ENCODE data around the gene ZNF784.

Gene ZNF784, protein sequence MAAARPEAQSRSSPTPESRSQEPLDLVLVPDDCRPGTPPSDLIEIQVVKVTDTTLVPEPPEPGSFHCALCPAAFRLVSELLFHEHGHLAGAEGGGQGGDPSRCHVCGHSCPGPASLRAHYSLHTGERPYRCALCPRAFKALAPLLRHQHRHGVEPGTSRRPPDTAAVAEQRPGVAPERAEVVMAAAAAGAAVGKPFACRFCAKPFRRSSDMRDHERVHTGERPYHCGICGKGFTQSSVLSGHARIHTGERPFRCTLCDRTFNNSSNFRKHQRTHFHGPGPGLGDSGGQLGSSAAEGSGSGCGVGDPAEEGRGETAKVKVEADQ

DNA sequence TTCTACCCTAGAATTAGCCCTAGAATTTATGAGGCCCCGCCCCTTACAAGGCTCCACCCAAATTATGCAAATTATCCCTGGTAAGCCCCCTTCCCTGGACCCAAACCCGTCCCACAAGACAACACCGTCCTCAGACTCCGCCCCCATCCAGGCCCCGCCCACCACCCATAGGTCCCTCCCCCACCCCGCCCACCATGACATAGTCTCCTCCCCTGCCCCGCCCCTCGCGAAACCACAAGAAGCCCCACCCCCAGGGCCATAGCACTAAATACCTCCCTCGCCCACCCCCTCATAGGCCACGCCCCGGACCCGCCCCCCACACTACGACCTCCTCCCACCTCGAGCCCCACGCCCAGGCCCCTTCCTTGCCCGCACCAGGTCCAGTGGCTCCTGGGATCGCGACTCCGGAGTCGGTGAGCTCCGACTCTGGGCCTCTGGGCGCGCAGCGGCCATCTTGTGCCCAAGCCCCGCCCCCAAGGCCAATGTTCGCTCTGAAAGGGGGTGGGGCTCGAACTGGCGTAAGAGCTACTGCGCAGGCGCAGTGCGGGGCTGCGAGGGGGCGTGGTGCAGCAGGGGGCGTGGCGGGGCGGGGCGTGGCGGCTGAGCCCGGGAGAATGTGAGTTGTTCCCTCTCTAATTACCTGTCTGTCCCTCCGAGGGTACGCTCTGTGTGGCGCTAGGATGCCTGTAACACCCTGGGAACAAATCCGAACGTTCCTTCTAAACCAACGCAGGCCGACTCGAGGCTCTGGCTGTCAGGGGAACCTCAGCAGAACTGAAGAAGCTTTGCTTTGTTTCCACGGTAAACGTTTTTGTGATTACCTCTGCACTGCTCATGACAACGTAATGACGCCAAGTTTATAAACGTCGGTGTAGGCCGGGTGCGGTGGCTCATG, at the start of gene ZNF784:
ZNF784 (minus strand) TSS at position 458 of the 895 bp plus-strand sequence; CDS start at position 453, 5 bp downstream.
- TF ChIP-seq, protein P1, sequence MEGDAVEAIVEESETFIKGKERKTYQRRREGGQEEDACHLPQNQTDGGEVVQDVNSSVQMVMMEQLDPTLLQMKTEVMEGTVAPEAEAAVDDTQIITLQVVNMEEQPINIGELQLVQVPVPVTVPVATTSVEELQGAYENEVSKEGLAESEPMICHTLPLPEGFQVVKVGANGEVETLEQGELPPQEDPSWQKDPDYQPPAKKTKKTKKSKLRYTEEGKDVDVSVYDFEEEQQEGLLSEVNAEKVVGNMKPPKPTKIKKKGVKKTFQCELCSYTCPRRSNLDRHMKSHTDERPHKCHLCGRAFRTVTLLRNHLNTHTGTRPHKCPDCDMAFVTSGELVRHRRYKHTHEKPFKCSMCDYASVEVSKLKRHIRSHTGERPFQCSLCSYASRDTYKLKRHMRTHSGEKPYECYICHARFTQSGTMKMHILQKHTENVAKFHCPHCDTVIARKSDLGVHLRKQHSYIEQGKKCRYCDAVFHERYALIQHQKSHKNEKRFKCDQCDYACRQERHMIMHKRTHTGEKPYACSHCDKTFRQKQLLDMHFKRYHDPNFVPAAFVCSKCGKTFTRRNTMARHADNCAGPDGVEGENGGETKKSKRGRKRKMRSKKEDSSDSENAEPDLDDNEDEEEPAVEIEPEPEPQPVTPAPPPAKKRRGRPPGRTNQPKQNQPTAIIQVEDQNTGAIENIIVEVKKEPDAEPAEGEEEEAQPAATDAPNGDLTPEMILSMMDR (IDR thresholded peaks at IDR 0.05; ENCODE audit: low read depth, low read length), result no peak
- DNase-seq (ENCODE audit: extremely low read depth, low read depth), result peak; percentile 86

DNA sequence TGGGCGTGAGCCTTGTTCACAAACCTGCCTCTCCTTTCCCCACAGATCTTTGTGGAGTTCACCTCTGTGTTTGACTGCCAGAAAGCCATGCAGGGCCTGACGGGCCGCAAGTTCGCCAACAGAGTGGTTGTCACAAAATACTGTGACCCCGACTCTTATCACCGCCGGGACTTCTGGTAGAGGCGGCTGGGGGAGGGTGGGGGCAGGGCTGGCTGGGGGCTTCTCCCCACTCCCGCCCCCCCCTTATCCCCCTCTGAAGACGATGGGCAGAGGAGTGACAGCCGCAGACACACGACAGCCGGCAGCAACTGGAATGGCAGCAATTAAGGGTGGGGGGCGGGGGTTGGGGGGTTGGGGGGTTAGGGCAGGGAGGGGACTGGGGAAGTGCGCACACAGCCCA, 49.5 kb upstream of the ZNF784 start:
- DNase-seq (ENCODE audit: extremely low read depth, low read depth), result no peak
- TF ChIP-seq, protein P1 (IDR thresholded peaks at IDR 0.05; ENCODE audit: low read depth, low read length), result no peak

DNA sequence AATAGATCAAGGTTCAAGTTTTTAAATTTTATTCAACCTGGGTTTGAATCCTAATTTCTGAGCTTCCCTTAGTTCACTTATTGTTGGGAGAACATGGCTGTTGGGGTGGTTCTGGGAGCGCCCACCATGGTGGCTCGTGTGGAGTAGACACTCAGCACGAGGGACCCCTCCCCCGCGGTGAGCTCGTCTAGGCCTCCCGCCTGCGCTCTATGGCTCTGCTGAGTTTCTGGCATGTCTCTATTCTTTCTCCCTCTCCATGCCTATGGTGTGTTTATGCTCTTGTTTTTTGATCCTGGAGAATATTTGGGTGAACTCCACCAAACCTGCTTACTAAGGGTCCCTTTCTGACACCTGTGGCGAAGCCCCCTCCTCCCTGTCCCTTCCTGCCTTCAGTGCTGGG, 49.1 kb upstream of the ZNF784 start:
- no peak for DNase-seq (ENCODE audit: extremely low read depth, low read depth)
- TF ChIP-seq, protein P1 (IDR thresholded peaks at IDR 0.05; ENCODE audit: low read depth, low read length), result no peak

DNA sequence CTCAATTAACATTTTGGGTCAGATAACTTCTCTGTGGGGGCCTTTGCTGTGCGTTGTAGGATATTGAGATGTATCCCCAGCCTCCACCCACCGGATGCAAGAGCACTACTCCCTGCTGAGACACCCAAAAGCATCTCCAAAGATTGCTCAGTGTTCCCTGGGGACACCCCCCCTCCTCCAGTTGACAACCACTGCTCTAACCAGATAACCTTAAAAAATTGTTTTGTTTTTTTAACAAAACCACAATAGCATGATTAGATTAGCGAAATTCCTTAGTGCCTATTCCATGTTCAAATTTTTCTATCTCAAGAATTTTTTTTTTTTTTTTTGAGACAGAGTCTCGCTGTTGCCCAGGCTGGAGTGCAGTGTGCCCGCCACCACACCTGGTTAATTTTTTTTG, 48.1 kb upstream of the ZNF784 start:
- no peak for DNase-seq (ENCODE audit: extremely low read depth, low read depth)
- TF ChIP-seq, protein P1 (IDR thresholded peaks at IDR 0.05; ENCODE audit: low read depth, low read length), result no peak

DNA sequence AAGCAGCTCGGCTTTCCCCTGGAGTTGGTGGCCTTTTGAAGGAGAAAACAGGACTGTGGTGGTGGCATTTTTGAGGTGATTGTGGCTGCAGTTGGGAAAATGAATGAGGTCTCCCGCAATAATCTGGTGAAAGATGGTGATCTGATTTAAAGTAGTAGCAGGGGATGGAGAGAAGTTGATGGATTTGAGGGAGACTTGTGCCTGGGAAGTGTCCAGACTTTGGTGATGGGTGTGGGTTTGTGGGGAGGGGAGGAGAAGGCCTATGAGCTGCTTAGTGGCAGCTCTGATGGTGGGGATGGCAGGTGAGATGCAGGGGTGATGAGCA, 46.6 kb upstream of the ZNF784 start:
- TF ChIP-seq, protein P1 (IDR thresholded peaks at IDR 0.05; ENCODE audit: low read depth, low read length), result no peak
- no peak for DNase-seq (ENCODE audit: extremely low read depth, low read depth)

DNA sequence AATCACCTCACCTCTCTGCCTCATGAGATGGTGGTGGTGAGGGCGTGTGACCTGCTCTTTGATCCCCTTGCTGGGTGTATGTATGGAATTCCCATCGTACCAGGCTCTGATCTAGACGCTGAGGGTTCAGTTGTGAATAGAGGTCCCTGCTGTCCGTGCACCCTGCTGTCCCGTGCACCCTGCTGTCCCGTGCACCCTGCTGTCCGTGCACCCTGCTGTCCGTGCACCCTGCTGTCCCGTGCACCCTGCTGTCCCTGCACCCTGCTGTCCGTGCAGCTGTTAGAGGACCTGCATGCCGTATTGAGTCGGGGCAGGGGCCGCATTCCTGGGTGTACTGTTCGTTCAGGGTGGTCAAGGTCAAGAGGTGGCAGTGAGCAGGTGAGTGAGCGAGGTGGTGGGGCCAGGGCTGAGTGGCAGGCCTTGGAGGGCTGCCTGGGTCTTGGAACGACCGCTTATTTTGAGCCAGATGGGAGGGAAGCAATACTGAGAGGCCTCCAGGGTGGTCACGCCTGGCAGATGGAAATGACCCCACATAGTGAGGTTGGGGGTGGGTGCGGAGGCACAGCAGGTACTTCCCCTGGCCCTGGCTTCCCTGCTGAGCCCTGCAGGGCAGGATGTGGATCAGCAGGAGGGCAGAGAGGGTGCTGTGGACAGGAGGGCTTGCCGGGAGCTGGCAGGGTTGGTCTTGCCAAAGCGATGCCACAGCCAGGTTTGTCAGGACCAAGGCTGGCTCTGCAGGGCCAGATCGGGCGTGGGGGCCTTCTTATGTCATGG, 46.1 kb upstream of the ZNF784 start:
- DNase-seq (ENCODE audit: extremely low read depth, low read depth), result no peak
- TF ChIP-seq, protein P1 (IDR thresholded peaks at IDR 0.05; ENCODE audit: low read depth, low read length), result no peak
